ENCODE measurements around the gene SPAG7. TPM values are rescaled to one million over a fixed set of nuclear protein-coding genes. Genes with fewer than 3 reads are reported as not detected.

Gene SPAG7
- total and polyA plus RNA-seq, 4 donors = 38.8 to 109 (median 45.9) TPM

DNA sequence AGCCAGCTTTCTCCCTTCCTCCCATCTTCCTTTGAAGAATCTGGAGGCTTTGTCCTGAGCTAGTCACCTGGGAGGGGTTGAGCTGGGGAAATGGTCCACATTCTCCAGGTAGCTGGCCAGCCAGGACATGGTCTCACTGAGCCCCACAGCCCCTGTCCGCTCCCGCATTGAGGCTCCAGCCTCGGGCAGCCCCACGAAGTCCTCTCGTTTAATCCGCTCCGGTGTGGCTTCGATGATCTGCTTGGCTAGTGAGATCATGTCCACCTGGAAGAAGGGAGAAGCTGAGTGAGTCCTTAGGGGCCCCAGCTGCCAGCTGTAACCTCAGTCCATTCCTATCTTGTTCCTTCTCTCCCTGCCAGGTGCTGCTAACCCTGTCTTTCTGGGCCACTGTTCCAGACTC, 2.7 kb upstream of the SPAG7 start:
- DNase-seq (no peak), ATAC-seq (ENCODE audit: low FRiP score) (no peak)
- H3K27me3 ChIP-seq (ENCODE audit: control insufficient read depth in 1 of 2, insufficient read depth in 2 of 2, low read length in 1 of 2) = no peaks in the 10 kb centered on the region
- H3K4me1 ChIP-seq (ENCODE audit: control insufficient read depth in 1 of 2, insufficient read depth in 2 of 2, low read length in 2 of 2) = peaks cover 0 to 2% of the 10 kb centered on the region in 2 donors
- intact Hi-C loops (cut with DNase I) = no loop called here
- H3K9me3 ChIP-seq (ENCODE audit: control insufficient read depth, low read length) = no peaks in the 10 kb centered on the region
- peaks cover 0 to 7% of the 10 kb centered on the region in 2 donors for H3K36me3 ChIP-seq (ENCODE audit: control insufficient read depth in 1 of 2, insufficient read depth in 2 of 2, low read length in 1 of 2)
- H3K4me3 ChIP-seq (ENCODE audit: low read length in 2 of 2) = no peak overlapping the region
- H3K27ac ChIP-seq (ENCODE audit: low read depth in 1 of 2, low read length in 2 of 2) = no peak overlapping the region
- 89 to 92% methylated on average over 8 of the region's 8 CpGs for WGBS, 2 donors

- intact Hi-C loops (cut with DNase I) = no loop called here
- WGBS, 2 donors = 83 to 84% methylated on average over 16 of the region's 16 CpGs
- ATAC-seq (ENCODE audit: low FRiP score) (no peak), DNase-seq (no peak)
- Histone ChIP-seq H3K27me3 (ENCODE audit: control insufficient read depth in 1 of 2, insufficient read depth in 2 of 2, low read length in 1 of 2) (no peaks in the 10 kb centered on the region), H3K36me3 (ENCODE audit: control insufficient read depth in 1 of 2, insufficient read depth in 2 of 2, low read length in 1 of 2) (peaks cover 0 to 7% of the 10 kb centered on the region in 2 donors), H3K4me1 (ENCODE audit: control insufficient read depth in 1 of 2, insufficient read depth in 2 of 2, low read length in 2 of 2) (peaks cover 0 to 2% of the 10 kb centered on the region in 2 donors), H3K4me3 (ENCODE audit: low read length in 2 of 2) (no peak overlapping the region), H3K9me3 (ENCODE audit: control insufficient read depth, low read length) (no peaks in the 10 kb centered on the region), H3K27ac (ENCODE audit: low read depth in 1 of 2, low read length in 2 of 2) (no peak overlapping the region)
These were observed 2.0 kb upstream of the SPAG7 start for GRCh38 chr17:4969551-4970173.

DNA sequence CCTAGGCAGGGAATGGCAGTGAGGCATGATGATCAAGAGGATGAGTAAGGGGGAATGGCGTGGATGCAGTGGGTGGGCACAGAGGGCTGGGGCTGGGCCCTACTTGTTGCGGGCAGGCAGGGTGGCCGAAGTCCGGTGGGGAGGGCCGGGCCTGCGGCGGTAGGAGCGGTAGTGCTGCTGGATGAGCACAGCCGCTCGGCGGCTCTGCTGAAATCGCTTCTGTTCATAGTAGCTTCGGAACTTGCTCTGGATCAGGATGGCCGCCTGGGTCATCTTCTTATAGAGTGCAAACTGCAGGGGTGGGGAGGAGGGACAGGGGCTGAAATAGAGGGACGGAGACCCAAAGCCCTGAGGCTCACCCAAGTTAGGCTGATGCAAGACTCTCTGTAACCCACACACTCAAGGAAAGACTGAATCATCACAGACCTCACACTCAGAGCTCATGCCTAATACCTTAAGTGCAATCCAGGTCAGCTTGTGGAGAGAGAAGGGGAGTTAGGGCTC, 1.5 kb upstream of the SPAG7 start:
- Histone ChIP-seq H3K36me3 (ENCODE audit: control insufficient read depth in 1 of 2, insufficient read depth in 2 of 2, low read length in 1 of 2) (peaks cover 0 to 5% of the 10 kb centered on the region in 2 donors), H3K27me3 (ENCODE audit: control insufficient read depth in 1 of 2, insufficient read depth in 2 of 2, low read length in 1 of 2) (no peaks in the 10 kb centered on the region), H3K4me3 (ENCODE audit: low read length in 2 of 2) (no peak overlapping the region), H3K27ac (ENCODE audit: low read depth in 1 of 2, low read length in 2 of 2) (peak overlapping the region in 1 of 2 donors; percentile 29), H3K4me1 (ENCODE audit: control insufficient read depth in 1 of 2, insufficient read depth in 2 of 2, low read length in 2 of 2) (peaks cover 0 to 2% of the 10 kb centered on the region in 2 donors), H3K9me3 (ENCODE audit: control insufficient read depth, low read length) (no peaks in the 10 kb centered on the region)
- peak in 1 of 2 donors; percentile 84 for DNase-seq
- 59 to 63% methylated on average over 15 of the region's 15 CpGs for WGBS, 2 donors
- intact Hi-C loops (cut with DNase I) = no loop called here
- ATAC-seq (ENCODE audit: low FRiP score) = no peak

- Histone ChIP-seq H3K27me3 (ENCODE audit: control insufficient read depth in 1 of 2, insufficient read depth in 2 of 2, low read length in 1 of 2) (no peaks in the 10 kb centered on the region), H3K4me1 (ENCODE audit: control insufficient read depth in 1 of 2, insufficient read depth in 2 of 2, low read length in 2 of 2) (peaks cover 0 to 2% of the 10 kb centered on the region in 2 donors), H3K27ac (ENCODE audit: low read depth in 1 of 2, low read length in 2 of 2) (peak overlapping the region in 1 of 2 donors; percentile 72), H3K4me3 (ENCODE audit: low read length in 2 of 2) (no peak overlapping the region), H3K36me3 (ENCODE audit: control insufficient read depth in 1 of 2, insufficient read depth in 2 of 2, low read length in 1 of 2) (peaks cover 0 to 5% of the 10 kb centered on the region in 2 donors), H3K9me3 (ENCODE audit: control insufficient read depth, low read length) (no peaks in the 10 kb centered on the region)
- WGBS, 2 donors = 24 to 28% methylated on average over 23 of the region's 23 CpGs
- DNase-seq (peak in 1 of 2 donors; percentile 61), ATAC-seq (ENCODE audit: low FRiP score) (no peak)
- intact Hi-C loops (cut with DNase I) = no loop called here
These were observed 949 bp upstream of the SPAG7 start for GRCh38 chr17:4968486-4969046.

- WGBS, 2 donors = 0% methylated on average over 42 of the region's 42 CpGs
- no peaks in the 10 kb centered on the region for H3K9me3 ChIP-seq (ENCODE audit: control insufficient read depth, low read length)
- H3K4me3 ChIP-seq (ENCODE audit: low read length in 2 of 2) = peak overlapping the region; percentile 51 to 65
- peaks cover 0 to 2% of the 10 kb centered on the region in 2 donors for H3K4me1 ChIP-seq (ENCODE audit: control insufficient read depth in 1 of 2, insufficient read depth in 2 of 2, low read length in 2 of 2)
- ATAC-seq (ENCODE audit: low FRiP score) (peak; percentile 96), DNase-seq (peak; percentile 97 to 99)
- peaks cover 0 to 2% of the 10 kb centered on the region in 2 donors for H3K36me3 ChIP-seq (ENCODE audit: control insufficient read depth in 1 of 2, insufficient read depth in 2 of 2, low read length in 1 of 2)
- intact Hi-C loops (cut with DNase I) = loop anchor here in 1 of 2 donors (1.0 kb wide), 2 partner anchors 18 to 30 kb away; partner anchors contain the start of genes INCA1 and KIF1C
- H3K27ac ChIP-seq (ENCODE audit: low read depth in 1 of 2, low read length in 2 of 2) = peak overlapping the region in 1 of 2 donors; percentile 62
- no peaks in the 10 kb centered on the region for H3K27me3 ChIP-seq (ENCODE audit: control insufficient read depth in 1 of 2, insufficient read depth in 2 of 2, low read length in 1 of 2)
These were observed 626 bp downstream of the SPAG7 start for GRCh38 chr17:4966844-4967538.

DNA sequence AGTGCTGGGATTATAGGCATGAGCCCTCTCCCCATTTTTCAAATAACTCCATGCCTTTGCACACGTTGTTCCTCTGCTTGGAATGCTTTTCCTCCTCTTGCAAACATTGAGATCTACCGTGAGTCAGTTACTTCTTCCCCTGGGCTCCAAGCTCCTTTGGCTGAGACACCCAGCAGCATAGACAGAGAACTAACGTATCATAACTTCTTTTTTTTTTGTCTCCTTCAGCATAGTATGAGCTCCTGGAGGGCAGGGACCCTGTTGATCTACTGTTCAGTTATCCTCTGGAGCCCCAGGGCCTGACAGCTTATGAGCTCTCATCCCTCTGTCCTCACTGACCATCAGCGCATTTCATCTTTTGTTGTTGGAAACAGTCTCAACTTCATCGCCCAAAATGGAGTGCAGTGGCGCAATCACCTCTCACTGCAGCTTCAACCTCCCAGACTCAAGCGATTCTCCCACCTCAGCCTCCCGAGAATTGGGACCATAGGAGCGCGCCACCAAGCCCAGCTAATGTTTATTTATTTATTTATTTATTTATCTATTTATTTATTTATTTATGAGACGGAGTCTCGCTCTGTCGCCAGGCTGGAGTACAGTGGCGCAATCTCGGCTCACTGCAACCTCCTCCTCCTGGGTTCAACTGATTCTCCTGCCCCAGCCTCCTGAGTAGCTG, 2.2 kb downstream of the SPAG7 start:
- DNase-seq (no peak), ATAC-seq (ENCODE audit: low FRiP score) (no peak)
- Histone ChIP-seq H3K4me3 (ENCODE audit: low read length in 2 of 2) (no peak overlapping the region), H3K4me1 (ENCODE audit: control insufficient read depth in 1 of 2, insufficient read depth in 2 of 2, low read length in 2 of 2) (peaks cover 0 to 2% of the 10 kb centered on the region in 2 donors), H3K27me3 (ENCODE audit: control insufficient read depth in 1 of 2, insufficient read depth in 2 of 2, low read length in 1 of 2) (no peaks in the 10 kb centered on the region), H3K9me3 (ENCODE audit: control insufficient read depth, low read length) (no peaks in the 10 kb centered on the region), H3K36me3 (ENCODE audit: control insufficient read depth in 1 of 2, insufficient read depth in 2 of 2, low read length in 1 of 2) (peaks cover 0 to 2% of the 10 kb centered on the region in 2 donors), H3K27ac (ENCODE audit: low read depth in 1 of 2, low read length in 2 of 2) (no peak overlapping the region)
- 96 to 97% methylated on average over 15 of the region's 15 CpGs for WGBS, 2 donors
- intact Hi-C loops (cut with DNase I) = no loop called here

DNA sequence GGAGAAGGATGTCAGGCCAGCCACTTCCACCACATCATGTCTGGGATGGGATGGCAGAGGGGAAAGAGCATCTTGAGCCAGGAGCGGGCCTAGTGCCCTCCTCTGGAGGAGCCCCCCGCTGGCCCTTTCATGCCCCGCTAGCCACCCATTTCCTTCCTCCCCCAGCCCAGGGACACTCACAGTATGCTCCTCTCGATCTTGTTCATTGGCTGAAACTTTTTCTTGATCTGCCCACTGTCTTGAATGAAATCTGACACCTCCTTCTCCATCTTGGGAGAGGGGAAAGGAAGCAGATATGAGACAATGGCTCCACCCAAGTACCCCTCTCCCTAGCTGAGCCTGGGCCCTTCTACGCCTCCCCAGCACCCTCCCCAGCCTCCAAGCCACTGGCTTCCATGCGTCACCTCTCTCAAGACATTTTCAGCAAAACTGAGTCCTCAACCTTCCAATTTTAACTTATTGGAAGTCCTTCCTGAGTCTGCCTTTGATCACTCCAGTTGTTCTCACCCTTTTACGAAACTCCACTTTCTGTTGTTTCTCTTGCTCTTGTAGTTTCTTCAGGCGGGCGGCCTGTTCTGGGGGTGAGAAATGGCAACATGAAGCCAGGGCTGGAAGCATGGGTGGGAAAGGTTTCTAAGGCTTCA, 7.2 kb downstream of the SPAG7 start:
- Histone ChIP-seq H3K36me3 (ENCODE audit: control insufficient read depth in 1 of 2, insufficient read depth in 2 of 2, low read length in 1 of 2) (peaks cover 0 to 5% of the 10 kb centered on the region in 2 donors), H3K27ac (ENCODE audit: low read depth in 1 of 2, low read length in 2 of 2) (no peak overlapping the region), H3K27me3 (ENCODE audit: control insufficient read depth in 1 of 2, insufficient read depth in 2 of 2, low read length in 1 of 2) (no peaks in the 10 kb centered on the region), H3K9me3 (ENCODE audit: control insufficient read depth, low read length) (no peaks in the 10 kb centered on the region), H3K4me1 (ENCODE audit: control insufficient read depth in 1 of 2, insufficient read depth in 2 of 2, low read length in 2 of 2) (no peaks in the 10 kb centered on the region), H3K4me3 (ENCODE audit: low read length in 2 of 2) (no peak overlapping the region)
- ATAC-seq (ENCODE audit: low FRiP score) (no peak), DNase-seq (no peak)
- 82 to 83% methylated on average over 9 of the region's 9 CpGs for WGBS, 2 donors
- intact Hi-C loops (cut with DNase I) = no loop called here
